ENCODE data around the gene PRPF19. TPM values are rescaled to one million over a fixed set of nuclear protein-coding genes. Genes with fewer than 3 reads are reported as not detected.

Gene PRPF19
- total and polyA plus RNA-seq, 2 of the 8 experiments (the other 6 are each of a cell fraction or from before 2014, with no cell fraction given), result 107 to 141 TPM

DNA sequence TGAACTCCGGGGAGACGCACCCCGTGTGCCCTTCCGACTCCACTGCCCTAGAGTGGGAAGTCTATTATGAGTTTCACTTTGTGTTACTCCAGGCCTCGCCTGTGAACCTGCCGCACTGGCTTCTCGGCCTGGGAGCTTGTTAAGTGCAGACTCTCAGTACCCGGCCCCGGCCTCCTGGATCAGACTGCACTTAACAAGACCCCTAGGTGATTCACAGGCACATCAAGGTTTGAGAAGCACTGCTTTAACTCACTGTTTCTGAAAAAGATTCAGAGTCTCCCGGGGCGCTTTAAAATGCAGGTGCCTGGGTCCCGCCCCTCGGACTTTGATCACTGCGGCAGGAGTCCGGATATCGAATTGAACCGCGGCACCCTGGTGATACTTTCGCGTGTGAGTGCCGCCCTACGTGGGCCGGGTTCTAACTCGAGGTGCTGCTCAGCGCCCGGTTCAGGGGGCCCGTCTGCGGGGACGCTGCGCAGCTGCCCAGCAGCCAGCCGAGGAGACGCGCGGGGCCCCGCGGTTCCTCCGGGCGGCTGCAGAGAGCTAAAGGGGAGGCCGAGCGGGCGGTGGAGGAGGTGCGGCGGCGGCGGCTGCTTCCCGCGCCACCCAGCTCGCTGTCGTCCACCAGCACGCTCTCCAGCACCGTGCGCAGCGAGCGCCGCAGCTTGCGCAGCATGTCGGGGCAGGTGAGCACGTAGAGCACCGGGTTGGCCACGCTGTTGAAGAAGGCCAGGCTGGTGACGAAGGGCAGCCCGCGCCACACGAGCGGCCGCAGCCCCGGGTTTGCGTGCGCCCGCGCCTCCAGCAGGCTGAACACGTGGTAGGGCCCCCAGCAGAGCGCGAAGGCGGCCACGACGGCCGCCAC lies 54.0 kb downstream of the PRPF19 start:
- peak overlapping the region in 3 of 4 experiments; percentile 2 to 49 (median 5); a peak in 4 of 8 replicates for H3K4me3 ChIP-seq (ENCODE audit: extremely low read depth in 1 of 4, insufficient read depth in 2 of 4, low read depth in 3 of 4, low read length in 4 of 4)
- TF ChIP-seq HDAC6 (IDR thresholded peaks at IDR 0.05; ENCODE audit: low read depth, low read length) (no peak), HDAC2 (IDR thresholded peaks at IDR 0.05; ENCODE audit: borderline replicate concordance in 1 of 2, low read depth in 2 of 2, low read length in 2 of 2) (0 out of 4 replicates have a peak, but pooled peaks of 1 of the 2 experiments have one; percentile 40), RNF2 (IDR thresholded peaks at IDR 0.05; ENCODE audit: borderline replicate concordance, low read depth, low read length, missing control alignments, poor library complexity, severe bottlenecking) (peak; percentile 46), KDM4A (IDR thresholded peaks at IDR 0.05; ENCODE audit: low read depth, low read length, severe bottlenecking) (peak; percentile 78)
- TF ChIP-seq, protein P1, sequence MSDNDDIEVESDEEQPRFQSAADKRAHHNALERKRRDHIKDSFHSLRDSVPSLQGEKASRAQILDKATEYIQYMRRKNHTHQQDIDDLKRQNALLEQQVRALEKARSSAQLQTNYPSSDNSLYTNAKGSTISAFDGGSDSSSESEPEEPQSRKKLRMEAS (IDR thresholded peaks at IDR 0.05), result peak; percentile 96
- TF ChIP-seq, protein P2, sequence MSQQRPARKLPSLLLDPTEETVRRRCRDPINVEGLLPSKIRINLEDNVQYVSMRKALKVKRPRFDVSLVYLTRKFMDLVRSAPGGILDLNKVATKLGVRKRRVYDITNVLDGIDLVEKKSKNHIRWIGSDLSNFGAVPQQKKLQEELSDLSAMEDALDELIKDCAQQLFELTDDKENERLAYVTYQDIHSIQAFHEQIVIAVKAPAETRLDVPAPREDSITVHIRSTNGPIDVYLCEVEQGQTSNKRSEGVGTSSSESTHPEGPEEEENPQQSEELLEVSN (IDR thresholded peaks at IDR 0.05), result peak; percentile 97
- H3K56ac ChIP-seq (replicated peaks; ENCODE audit: insufficient read length, low read depth, low read length), result no peak overlapping the region
- CTCF ChIA-PET (ENCODE audit: partially characterized antibody), result interaction anchor here (1.0 to 5.1 kb wide), 7 partner anchors 15 to 717 kb away, joined by 3 to 22 read pairs (median 4); no protein-coding TSS in a partner anchor
- peaks cover 3 to 26% (median 16%) of the 10 kb centered on the region in 4 experiments; a peak in 6 of 7 replicates for H3K27me3 ChIP-seq (replicated peaks in 1 of 4; ENCODE audit: control insufficient read depth in 3 of 4, extremely low read depth in 1 of 4, insufficient read depth in 3 of 4, low read length in 3 of 4)
- peaks cover 5 to 18% of the 10 kb centered on the region in 2 experiments for H4K20me1 ChIP-seq (replicated peaks in 1 of 2; ENCODE audit: control insufficient read depth in 1 of 2, insufficient read depth in 2 of 2, low read length in 2 of 2)
- no peak overlapping the region for H2BK15ac ChIP-seq (ENCODE audit: low read length)
- no peak overlapping the region for H2BK20ac ChIP-seq (ENCODE audit: low read length)
- DNase-seq (ENCODE audit: low read depth in 1 of 2, low spot score in 2 of 2) (peak in 1 of 2 experiments; percentile 60), FAIRE-seq (no peak)
- H3K4ac ChIP-seq (replicated peaks; ENCODE audit: insufficient read length, low read depth, low read length), result no peak overlapping the region
- H3K23ac ChIP-seq (ENCODE audit: insufficient read length), result no peak overlapping the region
- no peak overlapping the region for H2AK5ac ChIP-seq (ENCODE audit: low read depth, low read length)
- POLR2A ChIA-PET (ENCODE audit: partially characterized antibody), result interaction anchor here (1.0 to 7.5 kb wide), 6 partner anchors 8 to 47 kb away, joined by 3 to 54 read pairs (median 6); partner anchors contain the start of genes CCDC86 and ZP1
- no peaks in the 10 kb centered on the region for H3K79me2 ChIP-seq (ENCODE audit: control insufficient read depth in 1 of 2, insufficient read depth in 2 of 2, low read length in 2 of 2)
- H4K91ac ChIP-seq (replicated peaks; ENCODE audit: insufficient read length, low read length), result no peak overlapping the region
- peaks cover 0 to 9% of the 10 kb centered on the region in 2 experiments; a peak in 1 of 4 replicates for H3K9me3 ChIP-seq (ENCODE audit: insufficient read depth in 2 of 2, low read depth in 1 of 2, low read length in 1 of 2)
- H3K18ac ChIP-seq (ENCODE audit: extremely low read depth, low read length), result peak overlapping the region; percentile 32; the same call in 1 of the 2 replicates
- H2BK12ac ChIP-seq (ENCODE audit: low read depth, low read length), result no peak overlapping the region
- no peak overlapping the region for H4K5ac ChIP-seq (ENCODE audit: insufficient read length, low read depth, low read length)
- no peak overlapping the region for H2BK5ac ChIP-seq (ENCODE audit: low read depth, low read length)
- H3K27ac ChIP-seq (ENCODE audit: low read depth, low read length), result no peak overlapping the region
- no peak overlapping the region for H2BK120ac ChIP-seq (replicated peaks; ENCODE audit: low read depth, low read length)
- no peaks in the 10 kb centered on the region; the same call in 1 of the 2 replicates for H3K23me2 ChIP-seq (ENCODE audit: low read depth, low read length)
- H3K36me3 ChIP-seq (ENCODE audit: control insufficient read depth in 2 of 4, insufficient read depth in 4 of 4, low read length in 3 of 4), result peaks cover 13 to 26% (median 21%) of the 10 kb centered on the region in 4 experiments
- H3K4me2 ChIP-seq (ENCODE audit: insufficient read depth in 1 of 2, low read depth in 2 of 2, low read length in 2 of 2), result peak overlapping the region; percentile 65 to 69
- peaks cover 0 to 5% (median 0%) of the 10 kb centered on the region in 4 experiments; a peak in 2 of 7 replicates for H3K4me1 ChIP-seq (replicated peaks in 1 of 4; ENCODE audit: control insufficient read depth in 3 of 4, insufficient read depth in 4 of 4, low read length in 3 of 4)
- H3K79me1 ChIP-seq (ENCODE audit: low read depth, low read length), result no peaks in the 10 kb centered on the region
- peak overlapping the region; percentile 89; the same call in 1 of the 2 replicates for H4K8ac ChIP-seq (ENCODE audit: extremely low read depth, insufficient read depth, low read length)
- 33% methylated on average over 65 of the region's 78 CpGs; no CpG with 5 or more reads in 1 of the 2 experiments for WGBS, 2 experiments (ENCODE audit: extremely low coverage in 1 of 2, insufficient coverage in 1 of 2, insufficient read length in 1 of 2, insufficient replicate concordance in 2 of 2, low coverage in 1 of 2, low lambda C conversion rate in 2 of 2, missing lambda C conversion rate in 1 of 2)
- no peak overlapping the region; a peak in 1 of 7 replicates for H3K9ac ChIP-seq (replicated peaks in 1 of 4; ENCODE audit: extremely low read depth in 1 of 4, low read depth in 3 of 4, low read length in 3 of 4)
- no peak overlapping the region for H3K14ac ChIP-seq (ENCODE audit: insufficient read length)
- H2AFZ ChIP-seq (ENCODE audit: low read length), result no peak overlapping the region
